Measurements from ENCODE around the gene SLC18A3.

DNA sequence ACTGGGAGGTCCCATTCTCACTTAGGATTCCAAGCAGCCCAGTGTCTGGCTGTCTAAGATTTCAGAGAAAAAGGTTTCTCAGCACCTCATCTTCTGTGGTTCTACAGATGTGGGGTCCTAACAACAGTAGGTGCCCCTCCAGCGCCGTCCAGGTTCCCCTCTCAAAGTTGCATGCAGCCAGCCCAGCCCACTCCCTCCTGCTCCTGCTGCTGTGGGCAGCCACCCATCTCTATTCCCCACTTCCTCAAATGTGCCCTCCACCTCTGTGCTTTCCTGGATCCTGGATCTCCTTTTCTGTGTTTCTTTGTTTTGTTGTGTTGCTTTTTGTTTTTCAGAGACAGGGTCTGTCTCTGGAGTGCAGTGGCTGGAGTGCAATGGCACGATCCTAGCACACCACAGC, 13.3 kb upstream of the SLC18A3 start:
- TF ChIP-seq, protein P1, sequence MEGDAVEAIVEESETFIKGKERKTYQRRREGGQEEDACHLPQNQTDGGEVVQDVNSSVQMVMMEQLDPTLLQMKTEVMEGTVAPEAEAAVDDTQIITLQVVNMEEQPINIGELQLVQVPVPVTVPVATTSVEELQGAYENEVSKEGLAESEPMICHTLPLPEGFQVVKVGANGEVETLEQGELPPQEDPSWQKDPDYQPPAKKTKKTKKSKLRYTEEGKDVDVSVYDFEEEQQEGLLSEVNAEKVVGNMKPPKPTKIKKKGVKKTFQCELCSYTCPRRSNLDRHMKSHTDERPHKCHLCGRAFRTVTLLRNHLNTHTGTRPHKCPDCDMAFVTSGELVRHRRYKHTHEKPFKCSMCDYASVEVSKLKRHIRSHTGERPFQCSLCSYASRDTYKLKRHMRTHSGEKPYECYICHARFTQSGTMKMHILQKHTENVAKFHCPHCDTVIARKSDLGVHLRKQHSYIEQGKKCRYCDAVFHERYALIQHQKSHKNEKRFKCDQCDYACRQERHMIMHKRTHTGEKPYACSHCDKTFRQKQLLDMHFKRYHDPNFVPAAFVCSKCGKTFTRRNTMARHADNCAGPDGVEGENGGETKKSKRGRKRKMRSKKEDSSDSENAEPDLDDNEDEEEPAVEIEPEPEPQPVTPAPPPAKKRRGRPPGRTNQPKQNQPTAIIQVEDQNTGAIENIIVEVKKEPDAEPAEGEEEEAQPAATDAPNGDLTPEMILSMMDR (IDR thresholded peaks at IDR 0.05), result no peak
- no peak for TF ChIP-seq POLR2A (IDR thresholded peaks at IDR 0.05)

Data from thyroid gland (tissue), 4 donors.